ENCODE data around the gene TREML2. TPM values are rescaled to one million over a fixed set of nuclear protein-coding genes. Genes with fewer than 3 reads are reported as not detected.

The TREML2 gene
- total and polyA plus RNA-seq, 2 of the 8 experiments (the other 6 are each of a cell fraction or from before 2014, with no cell fraction given), result 0.09 to 0.18 TPM

DNA sequence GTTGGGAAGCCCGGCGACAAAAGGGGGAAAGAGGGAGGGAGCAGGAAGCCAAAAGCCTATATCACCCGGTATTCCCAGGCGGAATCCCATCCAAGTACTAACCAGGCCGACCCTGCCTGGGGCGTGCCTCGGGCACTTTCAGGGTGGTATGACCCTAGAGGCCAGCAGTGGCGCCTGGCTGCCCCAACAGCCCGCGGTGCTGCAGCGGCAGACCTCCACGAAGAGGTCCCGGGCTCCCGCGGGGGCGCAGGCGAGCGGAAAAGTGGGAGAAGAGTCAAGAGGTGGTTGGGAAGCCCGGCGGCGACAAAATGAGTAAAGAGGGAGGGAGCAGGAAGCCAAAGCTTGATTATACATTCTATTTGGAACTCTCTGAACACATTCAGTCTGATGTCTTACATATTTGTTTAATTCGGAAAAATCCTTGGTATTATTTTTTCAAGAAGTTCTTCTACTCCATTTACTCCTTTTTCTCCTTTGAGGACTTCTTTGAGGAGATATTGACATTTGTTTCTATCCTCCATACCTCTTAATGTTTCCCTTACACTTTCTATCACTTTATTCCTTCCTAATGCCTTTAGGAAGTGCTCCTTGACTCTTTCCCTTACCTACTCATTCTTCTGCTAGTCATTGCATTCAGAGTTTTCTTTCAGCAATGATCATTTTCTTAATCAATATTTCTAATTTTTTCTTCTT is 38.7 kb upstream of the TREML2 start (continued):
- TF ChIP-seq KDM1A (IDR thresholded peaks at IDR 0.05; ENCODE audit: borderline replicate concordance, low read length), result no peak
